Fibroblast of lung (primary cell): ENCODE data around the gene AKAP6. TPM values are rescaled to one million over a fixed set of nuclear protein-coding genes. Genes with fewer than 3 reads are reported as not detected.
A peak's percentile ranks its signal among the peaks of the same experiment; 100 is the strongest.

Experiments
- DNase-seq, 2 donors: peaks; one replicate each; pipeline versions ENCODE4 v3.0.0 to v3.0.0-alpha.2; 2010; ENCODE audit warnings: low read depth in 2 of 2
- H2AFZ ChIP-seq: 2 replicates; pipeline ENCODE4 v1.5.1; 2012; ENCODE audit warnings: low read length, control low read depth, inconsistent platforms
- H3K27ac ChIP-seq: 2 replicates; pipeline ENCODE4 v1.5.1; 2011; ENCODE audit warnings: low read length, control low read depth; ENCODE audit not compliant: insufficient read depth
- H3K27me3 ChIP-seq: 2 replicates; pipeline ENCODE4 v1.5.1; 2011; ENCODE audit warnings: mild to moderate bottlenecking, low read length; ENCODE audit not compliant: control insufficient read depth, insufficient read depth
- H3K36me3 ChIP-seq: 2 replicates; pipeline ENCODE4 v1.5.1; 2011; ENCODE audit warnings: low read length; ENCODE audit not compliant: control insufficient read depth, insufficient read depth
- H3K4me1 ChIP-seq: 2 replicates; pipeline ENCODE4 v1.5.1; 2011; ENCODE audit warnings: low read length; ENCODE audit not compliant: control insufficient read depth, insufficient read depth; ENCODE audit errors: extremely low read depth
- H3K4me2 ChIP-seq: 2 replicates; pipeline ENCODE4 v1.5.1; 2011; ENCODE audit warnings: low read length, control low read depth; ENCODE audit not compliant: insufficient read depth; ENCODE audit errors: extremely low read depth
- H3K4me3 ChIP-seq, 4 experiments: fragments of 200-600 bp in 1 of 4; sonication (generic) in 1 of 4; replicated peaks in 1 of 4; 2 replicates each; pipeline ENCODE4 v1.5.1; 2011 to 2016; ENCODE audit warnings: low read length in 4 of 4, low read depth in 3 of 4, mild to moderate bottlenecking in 3 of 4, control low read depth in 2 of 4, inconsistent platforms in 1 of 4, mixed read lengths in 1 of 4; ENCODE audit not compliant: insufficient read depth in 1 of 4; ENCODE audit errors: control extremely low read depth in 1 of 4
- H3K79me2 ChIP-seq: 2 replicates; pipeline ENCODE4 v1.5.1; 2012; ENCODE audit warnings: mild to moderate bottlenecking, low read length, inconsistent platforms; ENCODE audit not compliant: control insufficient read depth, insufficient read depth
- H3K9ac ChIP-seq: 2 replicates; pipeline ENCODE4 v1.5.1; 2011; ENCODE audit warnings: mild to moderate bottlenecking, low read length, control low read depth; ENCODE audit not compliant: insufficient read depth
- H3K9me3 ChIP-seq: 2 replicates; pipeline ENCODE4 v1.5.1; 2012; ENCODE audit warnings: low read depth, low read length; ENCODE audit not compliant: control insufficient read depth, insufficient read depth
- H4K20me1 ChIP-seq: 2 replicates; pipeline ENCODE4 v1.5.1; 2011; ENCODE audit warnings: low read length; ENCODE audit not compliant: control insufficient read depth, insufficient read depth; ENCODE audit errors: extremely low read depth
- CTCF ChIP-seq, 2 donors: IDR thresholded peaks in 1 of 2; conservative IDR thresholded peaks in 1 of 2; 1 replicate in 1 of 2; 2 replicates in 1 of 2; pipeline ENCODE4 v1.5.1; 2011 to 2012; ENCODE audit warnings: low read length in 2 of 2, control low read depth in 1 of 2, inconsistent platforms in 1 of 2, low read depth in 1 of 2, mild to moderate bottlenecking in 1 of 2
- EZH2 ChIP-seq: IDR thresholded peaks from 2 replicates; pipeline ENCODE4 v1.5.1; 2012; ENCODE audit warnings: low read length, control low read depth, mild to moderate bottlenecking; ENCODE audit errors: missing control alignments
- polyA plus RNA-seq, 2 donors: library from polyadenylated mRNA; depleted of rRNA in 1 of 2; stranded (reverse) in 1 of 2; unstranded in 1 of 2; fragments of >200 nt; gene quantifications; 2 replicates each; pipeline ENCODE4 v1.2.1, GENCODE V29; 2011 to 2012; ENCODE audit warnings: missing spikeins in 1 of 2
- total RNA-seq: library from RNA; depleted of rRNA; stranded (reverse); fragments of >200 nt; gene quantifications from 2 replicates; pipeline ENCODE4 v1.2.1, GENCODE V29; 2014

The AKAP6 gene
- total and polyA plus RNA-seq, 2 donors (not counting 1 experiment from before 2014, with no cell fraction given), result 3.3 to 10.9 TPM

DNA sequence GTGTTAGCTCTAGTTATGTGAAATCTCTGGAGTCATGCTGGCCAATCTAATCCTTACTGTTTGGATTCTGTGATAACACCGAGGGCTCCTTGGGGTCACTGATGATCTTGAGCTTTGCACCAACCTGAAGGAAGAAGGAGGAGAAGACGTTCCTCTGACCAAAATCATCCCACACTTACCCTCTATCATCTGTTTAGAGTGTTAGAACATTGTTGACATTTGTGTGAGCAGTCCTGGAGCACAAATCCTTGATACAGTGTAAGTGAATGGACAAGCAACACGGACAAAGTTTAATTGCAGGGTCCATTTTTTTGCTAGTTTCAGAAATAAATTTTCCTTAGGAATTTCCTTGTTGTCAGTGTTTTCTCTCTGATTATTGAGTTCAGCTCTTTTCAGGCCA, 181.7 kb downstream of the AKAP6 start:
- no peak for TF ChIP-seq CTCF (conservative IDR thresholded peaks at IDR 0.05 in 1 of 2, IDR thresholded peaks at IDR 0.05 in 1 of 2; ENCODE audit: low read depth in 1 of 2, low read length in 2 of 2)
- no peak for TF ChIP-seq EZH2
- no peak overlapping the region for H3K9ac ChIP-seq
- H3K4me1 ChIP-seq, result peaks cover 11% of the 10 kb centered on the region
- H3K27me3 ChIP-seq, result no peaks in the 10 kb centered on the region
- no peaks in the 10 kb centered on the region for H3K79me2 ChIP-seq
- peak overlapping the region; percentile 39 for H2AFZ ChIP-seq
- no peak overlapping the region for H3K4me3 ChIP-seq
- no peaks in the 10 kb centered on the region for H3K9me3 ChIP-seq
- H4K20me1 ChIP-seq, result no peaks in the 10 kb centered on the region
- no peak for DNase-seq
- H3K36me3 ChIP-seq, result no peaks in the 10 kb centered on the region
- H3K4me2 ChIP-seq, result no peak overlapping the region
- no peak overlapping the region for H3K27ac ChIP-seq

DNA sequence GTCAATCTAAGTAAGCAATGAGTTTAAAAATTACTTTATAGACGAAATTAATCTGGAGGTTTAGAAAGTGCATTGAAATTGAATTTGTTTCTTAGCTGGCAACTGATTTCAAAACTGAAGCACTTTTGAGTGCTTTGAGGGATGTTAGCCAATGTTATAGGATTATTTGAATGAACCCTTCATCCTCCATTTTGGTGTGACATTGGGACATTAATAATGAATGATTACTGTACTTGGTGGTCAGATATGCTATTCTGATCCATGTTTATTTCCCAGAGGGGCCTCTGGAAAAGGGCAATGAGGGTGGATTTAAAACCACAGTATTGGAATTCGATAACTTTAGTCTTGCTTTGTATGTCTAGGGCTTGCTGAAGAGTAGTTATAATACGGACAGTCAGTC, 183.2 kb downstream of the AKAP6 start:
- H3K27me3 ChIP-seq, result no peaks in the 10 kb centered on the region
- no peak overlapping the region for H3K4me2 ChIP-seq
- H3K4me1 ChIP-seq, result peaks cover 10% of the 10 kb centered on the region
- H3K4me3 ChIP-seq, result no peak overlapping the region
- H3K27ac ChIP-seq, result no peak overlapping the region
- DNase-seq, result no peak
- no peaks in the 10 kb centered on the region for H3K36me3 ChIP-seq
- no peak overlapping the region for H3K9ac ChIP-seq
- H3K9me3 ChIP-seq, result no peaks in the 10 kb centered on the region
- no peak for TF ChIP-seq CTCF (conservative IDR thresholded peaks at IDR 0.05 in 1 of 2, IDR thresholded peaks at IDR 0.05 in 1 of 2; ENCODE audit: low read depth in 1 of 2, low read length in 2 of 2)
- TF ChIP-seq EZH2, result no peak
- no peaks in the 10 kb centered on the region for H3K79me2 ChIP-seq
- H4K20me1 ChIP-seq, result no peaks in the 10 kb centered on the region
- no peak overlapping the region for H2AFZ ChIP-seq

DNA sequence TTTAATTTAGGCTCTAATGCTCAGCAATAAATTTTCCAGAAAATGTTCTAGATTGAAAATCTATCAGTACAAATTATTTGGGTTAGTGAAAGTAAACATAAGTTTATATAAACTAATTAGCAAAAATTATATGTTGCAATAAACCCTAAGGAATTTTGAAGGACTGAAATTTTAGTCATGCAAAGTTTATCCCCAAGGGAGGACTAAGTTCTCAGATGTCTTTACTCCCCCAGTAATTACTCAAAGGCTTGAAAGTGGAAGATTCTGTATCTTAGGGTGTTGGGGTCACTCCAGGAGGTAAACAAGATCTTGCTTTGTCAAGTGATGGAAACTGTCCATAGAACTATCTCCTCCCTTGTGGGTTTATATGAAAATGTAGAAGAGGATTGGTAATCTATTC, 183.7 kb downstream of the AKAP6 start:
- DNase-seq, result no peak
- no peaks in the 10 kb centered on the region for H3K79me2 ChIP-seq
- H3K27ac ChIP-seq, result no peak overlapping the region
- no peak overlapping the region for H2AFZ ChIP-seq
- H3K4me2 ChIP-seq, result no peak overlapping the region
- H3K27me3 ChIP-seq, result no peaks in the 10 kb centered on the region
- no peak overlapping the region for H3K4me3 ChIP-seq
- H3K9ac ChIP-seq, result no peak overlapping the region
- no peaks in the 10 kb centered on the region for H3K36me3 ChIP-seq
- peaks cover 9% of the 10 kb centered on the region for H3K4me1 ChIP-seq
- H4K20me1 ChIP-seq, result no peaks in the 10 kb centered on the region
- no peaks in the 10 kb centered on the region for H3K9me3 ChIP-seq
- no peak for TF ChIP-seq EZH2
- no peak for TF ChIP-seq CTCF (conservative IDR thresholded peaks at IDR 0.05 in 1 of 2, IDR thresholded peaks at IDR 0.05 in 1 of 2; ENCODE audit: low read depth in 1 of 2, low read length in 2 of 2)
